ENCODE results near the gene RIPOR2.
"Not testable (repeated sequence)": the region's sequence is repeated elsewhere in the genome, so short reads cannot be mapped to it uniquely, and the experiment has no call there.

The RIPOR2 gene

GRCh38 chr6:24879351-24879750 is 56.4 kb downstream of the RIPOR2 start:
- in situ Hi-C loops (cut with MboI; ENCODE audit: low sequenced_read_pairs): no loop called here

- in situ Hi-C loops (cut with MboI; ENCODE audit: low sequenced_read_pairs): not testable (repeated sequence)
These were observed 58.0 kb downstream of the RIPOR2 start for GRCh38 chr6:24877747-24878146.

- in situ Hi-C loops (cut with MboI; ENCODE audit: low sequenced_read_pairs): no loop called here
These were observed 59.0 kb downstream of the RIPOR2 start for GRCh38 chr6:24876499-24877465.

- in situ Hi-C loops (cut with MboI; ENCODE audit: low sequenced_read_pairs): no loop called here
These were observed 60.2 kb downstream of the RIPOR2 start for GRCh38 chr6:24875534-24875901.

DNA sequence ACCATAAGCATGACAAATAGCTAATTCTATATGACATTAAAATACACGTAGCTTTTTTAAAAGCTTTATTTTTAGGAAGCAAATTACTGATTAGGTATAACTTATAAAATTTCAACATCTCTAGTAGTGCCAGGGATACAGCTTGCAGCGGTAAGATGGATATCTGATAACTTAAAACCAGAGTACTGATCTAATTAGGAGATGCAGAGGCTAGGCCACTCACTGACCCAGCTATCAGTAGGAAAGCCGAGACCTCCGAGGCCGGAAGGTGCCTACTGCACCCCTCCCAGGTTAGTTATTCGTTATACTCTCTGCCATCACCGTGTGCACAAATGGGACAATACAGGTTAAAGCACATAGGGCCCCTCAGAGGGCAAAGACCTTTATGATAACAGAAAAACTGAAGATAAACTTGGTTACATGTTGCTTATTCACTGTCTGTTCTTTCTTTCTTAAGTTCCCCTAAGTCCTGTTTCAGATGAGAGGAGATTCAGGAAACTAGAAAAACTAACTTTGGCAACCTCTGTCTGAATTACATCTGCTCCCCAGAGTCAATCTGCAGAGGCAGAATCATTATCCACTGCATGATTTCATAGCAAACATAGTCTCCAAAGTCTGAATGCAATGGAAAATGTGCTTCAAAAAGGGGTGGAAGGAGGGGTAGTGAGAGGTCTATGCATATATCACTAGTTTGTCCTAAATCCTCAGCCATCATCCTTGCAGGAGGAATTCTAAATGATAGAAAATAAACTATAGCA is 60.8 kb downstream of the RIPOR2 start:
- in situ Hi-C loops (cut with MboI; ENCODE audit: low sequenced_read_pairs): no loop called here

DNA sequence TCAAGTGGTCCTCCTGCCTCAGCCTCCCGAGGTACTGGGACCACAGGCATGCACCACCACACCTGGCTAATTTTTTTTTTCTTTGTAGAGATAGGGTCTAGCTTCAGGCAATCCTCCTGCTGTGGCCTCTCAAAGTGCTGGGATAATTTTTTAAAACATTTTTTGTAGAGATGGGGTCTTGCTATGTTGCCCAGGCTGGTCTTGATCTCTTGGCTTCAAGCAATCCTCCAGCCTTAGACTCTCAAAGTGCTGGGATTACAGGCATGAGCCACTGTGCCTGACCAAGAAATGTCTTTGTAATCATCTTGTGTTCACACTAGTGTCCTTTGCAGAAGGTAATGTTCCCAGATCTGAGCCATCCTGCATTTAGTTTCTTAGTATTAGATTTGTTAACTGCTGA is 61.6 kb downstream of the RIPOR2 start:
- in situ Hi-C loops (cut with MboI; ENCODE audit: low sequenced_read_pairs): no loop called here

DNA sequence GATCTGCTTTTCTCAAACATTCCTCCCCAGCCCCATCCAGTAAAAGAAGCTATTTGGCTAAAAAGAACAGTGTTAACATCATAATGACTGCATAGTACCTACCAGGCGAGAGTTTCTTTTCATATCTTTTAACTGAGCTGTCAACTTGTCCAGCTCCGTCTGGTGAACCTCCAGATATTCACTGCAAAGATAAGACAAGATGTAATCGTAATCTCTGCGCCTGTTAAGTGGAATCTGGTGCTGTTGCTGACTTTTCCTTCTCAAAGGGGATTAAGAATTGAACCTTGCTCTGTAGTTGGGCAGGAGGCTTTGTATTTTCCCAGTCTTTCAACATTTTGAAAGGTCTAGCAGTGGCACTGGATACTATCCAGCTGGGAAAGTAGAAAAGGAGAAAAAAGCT is 63.0 kb downstream of the RIPOR2 start:
- in situ Hi-C loops (cut with MboI; ENCODE audit: low sequenced_read_pairs): no loop called here

DNA sequence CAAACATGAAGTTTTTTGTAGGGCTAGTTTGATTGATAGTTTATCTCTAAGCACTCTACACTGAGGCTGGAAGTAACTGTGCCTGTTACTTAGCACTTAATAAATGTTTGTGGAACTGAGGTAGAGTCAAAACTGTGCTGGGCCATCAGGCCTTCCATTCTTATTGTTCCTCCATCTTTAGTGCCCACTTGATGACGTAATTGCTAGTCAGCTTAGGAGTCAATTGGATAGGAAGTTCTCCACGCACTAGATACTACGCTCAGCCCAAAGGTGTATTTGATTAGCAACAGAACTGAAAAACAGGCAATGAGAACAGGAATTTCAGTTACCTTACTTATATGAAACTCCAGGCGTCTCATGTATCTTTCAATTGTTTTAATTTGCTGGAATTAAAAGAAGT is 67.0 kb downstream of the RIPOR2 start:
- in situ Hi-C loops (cut with MboI; ENCODE audit: low sequenced_read_pairs): no loop called here

GRCh38 chr6:24867104-24867703 is 68.6 kb downstream of the RIPOR2 start:
- in situ Hi-C loops (cut with MboI; ENCODE audit: low sequenced_read_pairs): no loop called here

- in situ Hi-C loops (cut with MboI; ENCODE audit: low sequenced_read_pairs): no loop called here
These were observed 70.6 kb downstream of the RIPOR2 start for GRCh38 chr6:24865161-24865560.

DNA sequence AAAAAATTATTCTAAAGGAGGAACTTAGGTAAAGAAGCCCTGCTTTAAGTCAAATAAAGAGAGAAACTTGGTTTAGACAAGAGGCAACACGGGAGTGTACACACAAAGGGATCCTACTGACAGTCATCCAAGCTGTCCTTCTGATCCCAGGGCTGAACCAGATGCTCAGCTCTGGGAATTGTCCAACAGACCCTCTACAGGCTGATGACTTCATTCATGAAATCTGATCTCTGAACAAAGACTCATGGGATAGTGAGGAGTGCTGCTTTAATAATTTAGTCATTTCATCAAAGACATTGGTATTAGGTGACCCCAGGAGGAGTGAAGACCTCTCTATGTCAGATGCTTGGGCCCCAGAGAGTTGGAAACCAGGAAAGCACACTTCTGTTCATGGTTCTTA is 71.4 kb downstream of the RIPOR2 start:
- in situ Hi-C loops (cut with MboI; ENCODE audit: low sequenced_read_pairs): no loop called here

GRCh38 chr6:24861934-24862333 is 73.8 kb downstream of the RIPOR2 start:
- in situ Hi-C loops (cut with MboI; ENCODE audit: low sequenced_read_pairs): no loop called here

DNA sequence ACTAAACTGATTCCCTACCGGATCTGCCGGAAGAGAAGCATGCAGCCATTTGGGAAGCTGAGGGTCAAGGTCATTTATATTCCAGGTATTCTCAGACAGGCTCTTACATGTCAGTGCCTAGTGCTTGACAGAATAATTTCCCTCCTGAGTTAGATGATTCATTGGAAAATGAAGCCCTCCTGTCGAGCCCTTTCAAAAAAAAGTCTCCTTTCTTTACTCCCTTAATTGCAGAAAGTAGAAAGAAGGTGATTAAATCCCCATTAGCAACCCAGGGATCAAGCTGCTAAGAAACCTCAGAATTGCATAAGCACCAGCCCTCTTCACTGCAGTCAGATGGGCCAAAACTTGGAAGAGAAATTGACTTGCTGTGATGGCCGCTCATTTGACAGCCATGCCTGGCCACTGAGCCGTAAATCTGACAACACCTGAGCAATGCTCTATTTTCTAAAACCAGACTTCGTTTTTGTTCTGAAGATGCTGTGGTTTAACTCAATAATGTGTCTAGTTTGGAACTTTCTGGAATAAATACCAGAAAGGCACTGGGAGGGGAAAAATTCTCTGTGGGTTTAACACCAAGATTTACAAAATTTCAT is 76.1 kb downstream of the RIPOR2 start:
- in situ Hi-C loops (cut with MboI; ENCODE audit: low sequenced_read_pairs): loop anchor here (10.0 kb wide), 1 partner anchor 155 kb away; no protein-coding TSS in a partner anchor

GRCh38 chr6:24859132-24859531 is 76.6 kb downstream of the RIPOR2 start:
- in situ Hi-C loops (cut with MboI; ENCODE audit: low sequenced_read_pairs): loop anchor here (10.0 kb wide), 1 partner anchor 156 kb away; no protein-coding TSS in a partner anchor

DNA sequence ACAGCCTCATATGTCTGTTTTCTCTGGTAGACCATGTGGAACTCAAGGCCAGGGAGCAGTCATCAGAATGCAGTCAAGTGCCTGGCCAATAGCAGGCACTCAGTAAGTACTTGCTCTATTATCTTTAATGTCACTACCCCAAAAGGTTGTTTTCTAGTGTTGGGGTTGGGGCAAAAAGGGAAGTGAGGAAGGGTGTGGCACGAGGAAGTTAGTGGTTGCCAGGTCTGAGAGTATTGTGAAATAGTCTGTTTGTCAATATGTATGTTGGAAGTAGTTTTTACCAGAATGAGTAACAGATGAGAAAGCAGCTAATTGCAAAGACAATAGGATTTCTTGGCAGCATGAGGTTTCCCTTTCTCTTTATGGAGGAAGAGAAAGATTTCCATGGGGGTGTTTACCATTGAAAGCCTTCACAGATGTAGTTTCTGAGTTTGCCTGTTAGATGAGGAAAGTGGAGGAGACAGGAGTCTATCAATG is 77.5 kb downstream of the RIPOR2 start:
- in situ Hi-C loops (cut with MboI; ENCODE audit: low sequenced_read_pairs): loop anchor here (10.0 kb wide), 1 partner anchor 157 kb away; no protein-coding TSS in a partner anchor

- in situ Hi-C loops (cut with MboI; ENCODE audit: low sequenced_read_pairs): loop anchor here (10.0 kb wide), 1 partner anchor 158 kb away; no protein-coding TSS in a partner anchor
These were observed 78.7 kb downstream of the RIPOR2 start for GRCh38 chr6:24856901-24857670.

DNA sequence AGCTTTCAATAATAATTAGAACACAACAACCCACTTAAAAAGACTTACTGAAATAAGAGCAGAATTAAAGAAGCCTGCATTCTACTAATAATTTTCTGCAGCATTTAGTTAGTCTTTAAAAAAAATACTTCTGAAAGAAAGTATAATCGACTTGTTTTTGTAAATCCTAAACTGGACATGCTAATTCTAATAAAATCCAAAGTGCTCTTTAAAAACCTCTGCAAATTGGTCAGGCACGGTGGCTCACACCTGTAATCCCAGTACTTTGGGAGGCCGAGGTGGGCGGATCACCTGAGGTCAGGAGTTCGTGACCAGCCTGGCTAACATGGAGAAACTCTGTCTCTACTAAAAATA is 79.5 kb downstream of the RIPOR2 start:
- in situ Hi-C loops (cut with MboI; ENCODE audit: low sequenced_read_pairs): loop anchor here (10.0 kb wide), 1 partner anchor 159 kb away; no protein-coding TSS in a partner anchor

DNA sequence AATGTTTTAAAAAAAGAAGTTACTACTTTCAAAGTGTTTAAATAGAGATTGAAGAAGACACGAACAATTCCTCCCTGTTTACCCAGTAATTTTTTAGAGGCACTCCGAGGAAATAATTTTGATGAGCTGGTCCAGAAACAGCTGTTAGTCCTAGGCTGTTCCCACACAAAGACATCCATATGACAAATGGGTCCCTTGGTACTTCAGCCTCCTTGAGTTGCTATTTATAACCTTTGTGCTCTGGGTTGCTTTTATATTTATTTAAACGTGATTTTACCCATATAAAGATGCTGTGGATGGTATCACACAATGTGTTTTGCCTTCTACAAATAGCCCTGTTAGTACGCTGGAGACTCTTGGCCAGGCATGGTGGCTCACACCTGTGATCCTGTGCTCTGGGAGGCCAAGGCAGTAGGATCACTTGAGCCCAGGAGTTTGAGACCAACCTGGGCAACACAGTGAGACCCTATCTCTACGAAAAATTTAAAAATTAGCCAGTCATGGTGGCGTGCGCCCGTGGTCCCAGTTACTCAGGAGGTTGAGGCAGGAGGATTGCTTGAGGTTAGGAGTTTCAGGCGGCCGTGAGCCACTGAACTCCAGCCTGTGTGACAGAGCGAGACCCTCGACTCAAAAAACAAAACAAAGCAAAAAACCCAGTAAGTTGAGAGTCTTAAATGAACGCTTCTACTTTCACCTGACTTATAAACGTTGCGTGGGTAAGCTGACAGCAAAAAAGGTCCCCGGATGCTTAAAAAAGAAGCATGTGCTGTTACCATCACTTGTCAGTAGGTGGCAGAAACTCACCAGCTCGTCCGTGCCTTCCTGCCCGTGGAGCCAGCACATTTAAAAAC is 80.1 kb downstream of the RIPOR2 start:
- in situ Hi-C loops (cut with MboI; ENCODE audit: low sequenced_read_pairs): loop anchor here (10.0 kb wide), 1 partner anchor 159 kb away; no protein-coding TSS in a partner anchor

GRCh38 chr6:24854077-24854666 is 81.6 kb downstream of the RIPOR2 start:
- in situ Hi-C loops (cut with MboI; ENCODE audit: low sequenced_read_pairs): loop anchor here (10.0 kb wide), 1 partner anchor 161 kb away; no protein-coding TSS in a partner anchor

Measured in HL-60/S4 treated with phorbol 12-myristate 13-acetate at 8.2 ng/mL for 4 days and 3 days (cell line).